Panc1 (cell line): ENCODE results near the gene ADISSP. TPM values are rescaled to one million over a fixed set of nuclear protein-coding genes. Genes with fewer than 3 reads are reported as not detected.

ENCODE experiments used
- ATAC-seq: fragments of 200-7000 bp; cut with Tn5 transposase; 2 replicates; pipeline ENCODE4 v1.9.1; 2020; ENCODE audit warnings: mild to moderate bottlenecking, moderate library complexity
- BruUV-seq: library from RNA; stranded (reverse); fragments of 400-500 nt; replicated peaks from 2 replicates; lab custom pipeline; 2021; lab: Mats Ljungman, UMichigan
- CTCF ChIA-PET: fragments of 300-600 bp; sonication (Branson Sonifier 250); formaldehyde crosslinking; loops from one replicate; lab custom pipeline; 2022; ENCODE audit warnings: antibody characterized with exemption; lab: Charles Lee
- POLR2A ChIA-PET: fragments of 300-600 bp; sonication (Branson Sonifier 250); formaldehyde crosslinking; loops from one replicate; lab custom pipeline; 2022; ENCODE audit warnings: antibody characterized with exemption; lab: Charles Lee
- DNase-seq: peaks from one replicate; pipeline ENCODE4 v3.0.0-alpha.2; 2010; ENCODE audit warnings: low read depth, low spot score
- H3K27ac ChIP-seq: 2 replicates; pipeline ENCODE4 v1.5.1; 2011; ENCODE audit warnings: mild to moderate bottlenecking, low read length, inconsistent platforms
- H3K27me3 ChIP-seq: fragments of 200-500 bp; sonication (Bioruptor generic); 2 replicates; pipeline ENCODE4 v1.6.0; 2014; ENCODE audit warnings: low read length, inconsistent platforms; ENCODE audit not compliant: control insufficient read depth, insufficient read depth
- H3K36me3 ChIP-seq: fragments of 200-500 bp; sonication (Bioruptor generic); 2 replicates; pipeline ENCODE4 v1.5.1; 2014; ENCODE audit warnings: inconsistent platforms, mild to moderate bottlenecking, low read length, moderate library complexity; ENCODE audit not compliant: control insufficient read depth, insufficient read depth
- H3K4me1 ChIP-seq: 2 replicates; pipeline ENCODE4 v1.5.1; 2011; ENCODE audit warnings: inconsistent platforms, mild to moderate bottlenecking, low read length, moderate library complexity; ENCODE audit not compliant: control insufficient read depth, insufficient read depth
- H3K4me3 ChIP-seq, 2 experiments: 2 replicates each; pipeline ENCODE4 v1.5.1; 2011 to 2012; ENCODE audit warnings: low read depth in 2 of 2, low read length in 2 of 2, mild to moderate bottlenecking in 2 of 2, inconsistent platforms in 1 of 2, moderate library complexity in 1 of 2
- H3K9me3 ChIP-seq: fragments of 200-500 bp; sonication (Bioruptor generic); 2 replicates; pipeline ENCODE4 v1.5.1; 2014; ENCODE audit warnings: low read depth, mild to moderate bottlenecking, inconsistent platforms, low read length, moderate library complexity; ENCODE audit not compliant: control insufficient read depth, insufficient read depth
- CTCF ChIP-seq: fragments of 450-650 bp; IDR thresholded peaks from 2 replicates; pipeline ENCODE4 v1.5.1; 2017; ENCODE audit warnings: mild to moderate bottlenecking
- POLR2AphosphoS5 ChIP-seq: IDR thresholded peaks from 2 replicates; pipeline ENCODE4 v1.6.1; 2012; ENCODE audit warnings: mild to moderate bottlenecking, low read depth, low read length, moderate library complexity
- REST ChIP-seq, 2 experiments: IDR thresholded peaks; 2 replicates each; pipeline ENCODE4 v1.6.1; 2011 to 2012; ENCODE audit warnings: low read depth in 2 of 2, control low read depth in 1 of 2, low read length in 1 of 2, mild to moderate bottlenecking in 1 of 2, moderate library complexity in 1 of 2; ENCODE audit not compliant: insufficient read depth in 1 of 2
- SIN3A ChIP-seq: IDR thresholded peaks from 2 replicates; pipeline ENCODE4 v1.6.1; 2012; ENCODE audit warnings: low read depth, mild to moderate bottlenecking, low read length, moderate library complexity, borderline replicate concordance; ENCODE audit not compliant: insufficient read depth
- TCF7L2 ChIP-seq: IDR thresholded peaks from 2 replicates; pipeline ENCODE4 v1.6.1; 2011; ENCODE audit warnings: mild to moderate bottlenecking, low read depth, low read length, inconsistent platforms
- in situ Hi-C: cut with HindIII; loops from 2 replicates; pipeline ENCODE4 v1.10.0; 2016; ENCODE audit warnings: low sequenced_read_pairs, low pct_unique_long_range_greater_than_20kb
- intact Hi-C: fragments of 100-400 bp; cut with micrococcal nuclease; formaldehyde crosslinking; loops from one replicate; pipeline ENCODE4 v1.10.0; 2022; ENCODE audit not compliant: unreplicated experiment
- total RNA-seq: library from RNA; stranded (reverse); gene quantifications from one replicate; pipeline ENCODE4 v1.2.1, GENCODE V29; 2021; ENCODE audit not compliant: unreplicated experiment

ADISSP gene
- total RNA-seq, 1 experiment from 2014 or later: 100 TPM

- POLR2A ChIA-PET: no interaction called here
- H3K27me3 ChIP-seq: peaks cover 6% of the 10 kb centered on the region
- BruUV-seq: no TSS peak
- DNase-seq (no peak), ATAC-seq (no peak)
- no peaks in the 10 kb centered on the region for H3K9me3 ChIP-seq
- in situ Hi-C loops: no loop called here
- H3K27ac ChIP-seq: no peak overlapping the region
- H3K36me3 ChIP-seq: no peaks in the 10 kb centered on the region
- CTCF ChIA-PET: interaction anchor here (0.6 to 2.1 kb wide), 2 partner anchors 14 to 32 kb away, joined by 3 to 10 read pairs; no protein-coding TSS in a partner anchor
- TF ChIP-seq TCF7L2: no peak
- TF ChIP-seq CTCF: no peak
- no peak for TF ChIP-seq SIN3A
- TF ChIP-seq REST (IDR thresholded peaks at IDR 0.05; ENCODE audit: insufficient read depth in 1 of 2, low read depth in 2 of 2, low read length in 1 of 2): no peak
- TF ChIP-seq POLR2AphosphoS5: no peak
- no peaks in the 10 kb centered on the region; the same call in 1 of the 2 replicates for H3K4me1 ChIP-seq
- no peak overlapping the region for H3K4me3 ChIP-seq
- intact Hi-C loops: loop anchor here (10.0 kb wide), 1 partner anchor 73 kb away; no protein-coding TSS in a partner anchor
Observed at GRCh38 chr20:3748073-3748472, 19.5 kb downstream of the ADISSP start.

- no peak overlapping the region for H3K4me3 ChIP-seq
- ATAC-seq: no peak
- H3K27me3 ChIP-seq: peaks cover 6% of the 10 kb centered on the region
- CTCF ChIA-PET: no interaction called here
- POLR2A ChIA-PET: no interaction called here
- TF ChIP-seq TCF7L2: no peak
- TF ChIP-seq REST (IDR thresholded peaks at IDR 0.05; ENCODE audit: insufficient read depth in 1 of 2, low read depth in 2 of 2, low read length in 1 of 2): no peak
- no peak for TF ChIP-seq POLR2AphosphoS5
- TF ChIP-seq CTCF: no peak
- no peak for TF ChIP-seq SIN3A
- no peaks in the 10 kb centered on the region; the same call in 1 of the 2 replicates for H3K4me1 ChIP-seq
- no peak overlapping the region for H3K27ac ChIP-seq
- intact Hi-C loops (loop anchor here (10.0 kb wide), 1 partner anchor 73 kb away; no protein-coding TSS in a partner anchor), in situ Hi-C loops (no loop called here)
- BruUV-seq: no TSS peak
- no peaks in the 10 kb centered on the region for H3K9me3 ChIP-seq
- H3K36me3 ChIP-seq: no peaks in the 10 kb centered on the region
- no peak for DNase-seq
Observed at GRCh38 chr20:3747471-3747870, 20.1 kb downstream of the ADISSP start.
